A549 treated with ZK216348 at 1 μM for 4 hours (cell line): ENCODE data around the gene LRRC10B. TPM values are rescaled to one million over a fixed set of nuclear protein-coding genes. Genes with fewer than 3 reads are reported as not detected.

Experiments
- total RNA-seq: library from RNA; stranded (reverse); fragments of 200-300 nt; extraction: Qiagen RNA extraction; gene quantifications from 5 replicates; pipeline ENCODE4 v1.2.3, GENCODE V29; 2022; ENCODE audit warnings: low read depth

The LRRC10B gene
- 0.09 to 0.24 TPM (median 0.12 TPM) in 4 of 5 replicates, not detected in the other for total RNA-seq

GRCh38 chr11:61507962-61508861 is at the start of gene LRRC10B:
Gene LRRC10B (plus strand): TSS chr11:61508749. CDS start chr11:61508999, 250 bp downstream.

Other genes with a start within 250 kb of the LRRC10B start
- 0.25 to 1.0 TPM (median 0.54 TPM) in 5 replicates for gene VWCE, start 213.4 kb upstream of the LRRC10B start, total RNA-seq
- gene DDB1, start 175.6 kb upstream of the LRRC10B start, total RNA-seq = 150 to 188 TPM (median 175 TPM) in 5 replicates
- 41.9 to 77.8 TPM (median 71.2 TPM) in 5 replicates for gene TKFC, start 175.5 kb upstream of the LRRC10B start, total RNA-seq
- gene CYB561A3, start 146.9 kb upstream of the LRRC10B start, total RNA-seq = 28.4 to 53.4 TPM (median 50.3 TPM) in 5 replicates
- gene TMEM138, start 146.4 kb upstream of the LRRC10B start, total RNA-seq = 85.9 to 114 TPM (median 105 TPM) in 5 replicates
- 14.8 to 18.7 TPM (median 17.5 TPM) in 5 replicates for gene TMEM216, start 116.2 kb upstream of the LRRC10B start, total RNA-seq
- gene CPSF7, start 78.8 kb upstream of the LRRC10B start, total RNA-seq = 71.1 to 76.3 TPM (median 74.8 TPM) in 5 replicates
- 37.5 to 46.1 TPM (median 43.3 TPM) in 5 replicates for gene SDHAF2, start 78.6 kb upstream of the LRRC10B start, total RNA-seq
- 0.78 to 1.3 TPM (median 1.2 TPM) in 5 replicates for gene SYT7, start 72.3 kb downstream of the LRRC10B start, total RNA-seq
- 3.1 to 6.7 TPM (median 6.3 TPM) in 5 replicates for gene DAGLA, start 171.6 kb downstream of the LRRC10B start, total RNA-seq
- 11.2 to 24.6 TPM (median 20.8 TPM) in 5 replicates for gene MYRF, start 243.9 kb downstream of the LRRC10B start, total RNA-seq